EL (cell line): ENCODE data around the gene OR10H1.

Experiments
- DNase-seq: peaks from one replicate; pipeline ENCODE4 v3.0.0-alpha.2; 2016

Gene OR10H1

GRCh38 chr19:15769586-15769985 is 45.9 kb downstream of the OR10H1 start:
- no peak for DNase-seq

- no peak for DNase-seq
Measured at GRCh38 chr19:15759962-15760565, 55.4 kb downstream of the OR10H1 start.

GRCh38 chr19:15758379-15758778 is 57.1 kb downstream of the OR10H1 start:
- no peak for DNase-seq
